ENCODE results near the gene CPNE1. TPM values are rescaled to one million over a fixed set of nuclear protein-coding genes. Genes with fewer than 3 reads are reported as not detected.
A peak's percentile ranks its signal among the peaks of the same experiment; 100 is the strongest.

The CPNE1 gene
- total RNA-seq, 2 experiments from 2014 or later = 308 to 324 TPM

DNA sequence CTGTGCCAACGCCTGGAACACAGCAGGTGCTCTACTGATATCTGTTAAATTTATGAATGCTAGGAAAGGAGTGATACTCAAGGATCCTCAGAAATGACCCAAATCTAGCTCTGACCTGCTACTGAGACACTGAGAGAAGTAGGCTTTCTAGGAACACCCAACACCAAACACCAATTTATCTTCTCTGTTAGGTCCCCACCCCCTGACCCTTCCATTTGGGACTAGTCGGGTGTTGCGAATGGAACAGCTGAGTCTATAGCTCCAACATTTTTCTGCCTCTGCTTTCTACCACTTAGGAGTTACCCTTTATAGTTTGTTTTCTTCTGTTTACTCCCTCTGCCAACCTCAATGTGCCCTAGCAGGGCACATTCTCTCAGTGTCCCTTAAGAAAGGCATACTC is 24.0 kb downstream of the CPNE1 start:
- no peak for ATAC-seq
- no peak for DNase-seq
- Mint-ChIP-seq H3K27ac (peak overlapping the region; percentile 37), H3K4me3 (no peak overlapping the region), H3K36me3 (ENCODE audit: low read depth) (peaks cover 19% of the 10 kb centered on the region), H3K9me3 (no peaks in the 10 kb centered on the region), H3K27me3 (no peaks in the 10 kb centered on the region), H3K4me1 (ENCODE audit: low read depth) (peaks cover 81% of the 10 kb centered on the region)
- CTCF ChIA-PET = no interaction called here
- intact Hi-C loops (cut with micrococcal nuclease) = no loop called here
- TF ChIP-seq, protein P1, sequence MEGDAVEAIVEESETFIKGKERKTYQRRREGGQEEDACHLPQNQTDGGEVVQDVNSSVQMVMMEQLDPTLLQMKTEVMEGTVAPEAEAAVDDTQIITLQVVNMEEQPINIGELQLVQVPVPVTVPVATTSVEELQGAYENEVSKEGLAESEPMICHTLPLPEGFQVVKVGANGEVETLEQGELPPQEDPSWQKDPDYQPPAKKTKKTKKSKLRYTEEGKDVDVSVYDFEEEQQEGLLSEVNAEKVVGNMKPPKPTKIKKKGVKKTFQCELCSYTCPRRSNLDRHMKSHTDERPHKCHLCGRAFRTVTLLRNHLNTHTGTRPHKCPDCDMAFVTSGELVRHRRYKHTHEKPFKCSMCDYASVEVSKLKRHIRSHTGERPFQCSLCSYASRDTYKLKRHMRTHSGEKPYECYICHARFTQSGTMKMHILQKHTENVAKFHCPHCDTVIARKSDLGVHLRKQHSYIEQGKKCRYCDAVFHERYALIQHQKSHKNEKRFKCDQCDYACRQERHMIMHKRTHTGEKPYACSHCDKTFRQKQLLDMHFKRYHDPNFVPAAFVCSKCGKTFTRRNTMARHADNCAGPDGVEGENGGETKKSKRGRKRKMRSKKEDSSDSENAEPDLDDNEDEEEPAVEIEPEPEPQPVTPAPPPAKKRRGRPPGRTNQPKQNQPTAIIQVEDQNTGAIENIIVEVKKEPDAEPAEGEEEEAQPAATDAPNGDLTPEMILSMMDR (IDR thresholded peaks at IDR 0.05) = no peak
- POLR2A ChIA-PET = interaction anchor here (0.6 to 1.2 kb wide), 3 partner anchors 11 to 233 kb away, joined by 3 to 4 read pairs (median 3); no protein-coding TSS in a partner anchor

- POLR2A ChIA-PET = interaction anchor here (4.8 kb wide), 1 partner anchor 22 kb away, joined by 25 read pairs; no protein-coding TSS in a partner anchor
- no peak for ATAC-seq
- no peak overlapping the region for H3K27ac Mint-ChIP-seq
- intact Hi-C loops (cut with micrococcal nuclease) = no loop called here
- H3K4me3 Mint-ChIP-seq = no peak overlapping the region
- no peaks in the 10 kb centered on the region for H3K9me3 Mint-ChIP-seq
- TF ChIP-seq, protein P1 (IDR thresholded peaks at IDR 0.05) = no peak
- CTCF ChIA-PET = interaction anchor here (1.8 kb wide), 1 partner anchor 20 kb away, joined by 6 read pairs; no protein-coding TSS in a partner anchor
- no peaks in the 10 kb centered on the region for H3K27me3 Mint-ChIP-seq
- H3K4me1 Mint-ChIP-seq (ENCODE audit: low read depth) = peaks cover 72% of the 10 kb centered on the region
- peaks cover 20% of the 10 kb centered on the region for H3K36me3 Mint-ChIP-seq (ENCODE audit: low read depth)
- no peak for DNase-seq
Measured at GRCh38 chr20:35638751-35639150, 25.9 kb downstream of the CPNE1 start.

- Mint-ChIP-seq H3K36me3 (ENCODE audit: low read depth) (peaks cover 9% of the 10 kb centered on the region), H3K9me3 (no peaks in the 10 kb centered on the region), H3K4me3 (no peak overlapping the region), H3K27me3 (no peaks in the 10 kb centered on the region), H3K4me1 (ENCODE audit: low read depth) (peaks cover 57% of the 10 kb centered on the region), H3K27ac (peak overlapping the region; percentile 16)
- POLR2A ChIA-PET = interaction anchor here (1.7 to 4.8 kb wide), 2 partner anchors 11 to 23 kb away, joined by 5 to 25 read pairs; no protein-coding TSS in a partner anchor
- DNase-seq = no peak
- intact Hi-C loops (cut with micrococcal nuclease) = no loop called here
- CTCF ChIA-PET = interaction anchor here (0.8 to 1.1 kb wide), 2 partner anchors 8 to 21 kb away, joined by 3 read pairs; no protein-coding TSS in a partner anchor
- TF ChIP-seq, protein P1 (IDR thresholded peaks at IDR 0.05) = no peak
- no peak for ATAC-seq
Measured at GRCh38 chr20:35637276-35637675, 27.4 kb downstream of the CPNE1 start.

DNA sequence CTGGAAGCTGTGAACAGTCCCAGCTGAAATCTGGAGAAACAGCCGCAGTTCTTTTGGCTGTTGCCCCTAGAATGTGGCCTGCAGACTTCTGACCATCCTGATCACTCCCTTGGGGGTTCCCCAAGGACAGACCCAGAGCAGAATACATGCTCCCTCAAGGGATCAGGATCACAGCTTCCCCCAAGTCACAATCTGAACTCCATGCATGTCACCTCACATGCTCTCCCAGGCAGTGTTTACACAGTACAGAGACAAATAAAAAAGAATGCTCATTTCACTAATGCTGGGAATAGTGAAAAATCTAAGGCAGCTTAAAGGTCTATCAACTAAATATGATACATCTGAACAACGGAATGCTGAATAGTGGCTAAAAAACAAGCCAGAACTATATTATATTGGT is 28.6 kb downstream of the CPNE1 start:
- H3K36me3 Mint-ChIP-seq (ENCODE audit: low read depth) = peaks cover 14% of the 10 kb centered on the region
- CTCF ChIA-PET = interaction anchor here (1.1 to 1.7 kb wide), 3 partner anchors 9 to 32 kb away, joined by 3 to 5 read pairs (median 3); no protein-coding TSS in a partner anchor
- H3K27me3 Mint-ChIP-seq = no peaks in the 10 kb centered on the region
- H3K4me1 Mint-ChIP-seq (ENCODE audit: low read depth) = peaks cover 50% of the 10 kb centered on the region
- no peak overlapping the region for H3K4me3 Mint-ChIP-seq
- peak overlapping the region; percentile 37 for H3K27ac Mint-ChIP-seq
- H3K9me3 Mint-ChIP-seq = no peaks in the 10 kb centered on the region
- DNase-seq (no peak), ATAC-seq (no peak)
- intact Hi-C loops (cut with micrococcal nuclease) = no loop called here
- TF ChIP-seq, protein P1 (IDR thresholded peaks at IDR 0.05) = no peak
- POLR2A ChIA-PET = interaction anchor here (0.7 to 4.8 kb wide), 6 partner anchors 12 to 132 kb away, joined by 3 to 25 read pairs (median 3); partner anchors contain the start of genes CPNE1, RBM12 and SPAG4

- POLR2A ChIA-PET = interaction anchor here (1.2 to 4.8 kb wide), 2 partner anchors 20 to 25 kb away, joined by 3 to 25 read pairs; partner anchors contain the start of gene SPAG4
- H3K27ac Mint-ChIP-seq = peak overlapping the region; percentile 37
- CTCF ChIA-PET = interaction anchor here (1.1 to 1.7 kb wide), 2 partner anchors 17 to 32 kb away, joined by 3 to 5 read pairs; no protein-coding TSS in a partner anchor
- DNase-seq (no peak), ATAC-seq (no peak)
- H3K4me3 Mint-ChIP-seq = no peak overlapping the region
- no peaks in the 10 kb centered on the region for H3K27me3 Mint-ChIP-seq
- peaks cover 17% of the 10 kb centered on the region for H3K36me3 Mint-ChIP-seq (ENCODE audit: low read depth)
- TF ChIP-seq, protein P1 (IDR thresholded peaks at IDR 0.05) = no peak
- H3K9me3 Mint-ChIP-seq = no peaks in the 10 kb centered on the region
- H3K4me1 Mint-ChIP-seq (ENCODE audit: low read depth) = peaks cover 46% of the 10 kb centered on the region
- intact Hi-C loops (cut with micrococcal nuclease) = no loop called here
Measured at GRCh38 chr20:35635652-35636051, 29.0 kb downstream of the CPNE1 start.

Measured in activated CD8-positive, alpha-beta T cell treated with anti-CD3 and anti-CD28 coated beads for 36 hours (primary cell).